A673 (cell line): ENCODE data around the gene GH2. TPM values are rescaled to one million over a fixed set of nuclear protein-coding genes. Genes with fewer than 3 reads are reported as not detected.
"Not testable (repeated sequence)": the region's sequence is repeated elsewhere in the genome, so short reads cannot be mapped to it uniquely, and the experiment has no call there.

Experiments used
- BruUV-seq: library from RNA; stranded (reverse); fragments of 400-500 nt; replicated peaks from 2 replicates; lab custom pipeline; 2021; lab: Mats Ljungman, UMichigan
- CTCF ChIA-PET: fragments of 300-600 bp; sonication (Branson Sonifier 250); formaldehyde crosslinking; loops from one replicate; lab custom pipeline; 2022; ENCODE audit warnings: antibody characterized with exemption; lab: Charles Lee
- POLR2A ChIA-PET: fragments of 300-600 bp; sonication (Branson Sonifier 250); formaldehyde crosslinking; loops from one replicate; lab custom pipeline; 2022; ENCODE audit warnings: antibody characterized with exemption; ENCODE audit not compliant: low non-redundant PET; lab: Charles Lee
- DNase-seq: peaks from one replicate; pipeline ENCODE4 v3.0.0-alpha.2; 2015; ENCODE audit warnings: low spot score
- H3K27ac ChIP-seq: fragments of 200-600 bp; sonication (generic); 2 replicates; pipeline ENCODE4 v1.5.1; 2016; ENCODE audit warnings: mixed run types, low read depth, mild to moderate bottlenecking, mixed read lengths, antibody characterized with exemption, low read length; ENCODE audit not compliant: poor library complexity, severe bottlenecking
- H3K27me3 ChIP-seq: fragments of 200-600 bp; sonication (generic); replicated peaks from 2 replicates; pipeline ENCODE4 v1.6.1; 2017; ENCODE audit warnings: mixed run types, low read depth, mild to moderate bottlenecking, mixed read lengths, antibody characterized with exemption, low read length; ENCODE audit not compliant: insufficient read depth, poor library complexity
- H3K36me3 ChIP-seq: fragments of 200-600 bp; sonication (generic); 2 replicates; pipeline ENCODE4 v1.6.1; 2016; ENCODE audit warnings: mixed run types, mild to moderate bottlenecking, mixed read lengths, antibody characterized with exemption, low read length; ENCODE audit not compliant: insufficient read depth, poor library complexity, severe bottlenecking
- H3K4me1 ChIP-seq: fragments of 200-600 bp; sonication (generic); 2 replicates; pipeline ENCODE4 v1.6.1; 2017; ENCODE audit warnings: mixed run types, mild to moderate bottlenecking, mixed read lengths, antibody characterized with exemption, low read length; ENCODE audit not compliant: insufficient read depth, poor library complexity, severe bottlenecking
- H3K4me3 ChIP-seq: fragments of 200-600 bp; sonication (generic); 2 replicates; pipeline ENCODE4 v1.5.1; 2016; ENCODE audit warnings: low read depth, mixed run types, mild to moderate bottlenecking, mixed read lengths, low read length; ENCODE audit not compliant: poor library complexity, severe bottlenecking
- H3K9me3 ChIP-seq: fragments of 200-600 bp; sonication (generic); 2 replicates; pipeline ENCODE4 v1.6.1; 2016; ENCODE audit warnings: mixed run types, low read depth, mild to moderate bottlenecking, mixed read lengths, antibody characterized with exemption, low read length; ENCODE audit not compliant: poor library complexity, severe bottlenecking
- intact Hi-C: fragments of 100-400 bp; cut with micrococcal nuclease; formaldehyde crosslinking; loops from one replicate; pipeline ENCODE4 v1.10.0; 2022; ENCODE audit not compliant: unreplicated experiment
- total RNA-seq: library from RNA; stranded (reverse); gene quantifications from 2 replicates; pipeline ENCODE4 v1.2.3, GENCODE V29; 2021
- TF ChIP-seq, protein P1 (sequence below): fragments of 300-800, 200-600 bp; sonication (generic); conservative IDR thresholded peaks from 2 replicates; pipeline ENCODE4 v1.5.1; 2017; ENCODE audit warnings: low read depth, mild to moderate bottlenecking, antibody characterized with exemption, low read length, moderate library complexity, mixed read lengths

GH2 gene
- total RNA-seq, 1 experiment from 2014 or later, result not detected

DNA sequence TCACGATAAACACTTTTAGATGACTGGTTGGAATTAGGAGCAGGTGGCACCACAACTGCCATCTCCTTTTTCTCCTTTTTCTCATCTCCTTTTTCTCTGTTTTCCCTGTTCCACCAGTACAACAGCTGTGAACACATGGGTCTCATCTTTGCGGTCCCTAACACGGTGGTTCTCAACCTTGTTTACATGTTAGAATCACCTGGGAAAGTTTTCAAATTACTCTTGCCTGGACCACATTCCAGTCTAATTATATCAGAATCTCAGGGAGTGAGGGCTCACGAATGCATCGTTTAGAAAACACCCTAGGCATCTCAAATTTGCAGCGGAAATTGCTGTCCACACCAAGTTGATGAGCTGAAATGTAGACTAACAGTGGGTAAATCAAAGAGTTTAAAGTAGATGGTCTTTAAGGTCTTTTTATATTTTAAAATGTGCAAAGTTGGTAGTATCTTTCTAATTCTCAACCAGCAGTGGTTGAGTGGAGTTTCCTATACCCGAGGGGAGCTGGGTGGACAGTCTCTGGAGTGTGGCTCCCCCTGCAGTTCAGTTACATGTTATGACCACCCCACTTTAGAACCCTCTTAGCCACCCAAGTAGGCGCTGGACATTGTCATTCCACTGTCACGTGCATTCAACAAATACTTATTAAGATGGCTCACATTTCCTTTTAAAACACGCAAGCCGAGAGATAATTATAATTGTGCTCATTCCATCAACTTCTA is 10.7 kb upstream of the GH2 start:
- H3K4me3 ChIP-seq, H3K27me3 ChIP-seq, DNase-seq, H3K4me1 ChIP-seq, H3K27ac ChIP-seq, H3K9me3 ChIP-seq, POLR2A ChIA-PET, CTCF ChIA-PET, H3K36me3 ChIP-seq, intact Hi-C loops, BruUV-seq: not testable (repeated sequence)

DNA sequence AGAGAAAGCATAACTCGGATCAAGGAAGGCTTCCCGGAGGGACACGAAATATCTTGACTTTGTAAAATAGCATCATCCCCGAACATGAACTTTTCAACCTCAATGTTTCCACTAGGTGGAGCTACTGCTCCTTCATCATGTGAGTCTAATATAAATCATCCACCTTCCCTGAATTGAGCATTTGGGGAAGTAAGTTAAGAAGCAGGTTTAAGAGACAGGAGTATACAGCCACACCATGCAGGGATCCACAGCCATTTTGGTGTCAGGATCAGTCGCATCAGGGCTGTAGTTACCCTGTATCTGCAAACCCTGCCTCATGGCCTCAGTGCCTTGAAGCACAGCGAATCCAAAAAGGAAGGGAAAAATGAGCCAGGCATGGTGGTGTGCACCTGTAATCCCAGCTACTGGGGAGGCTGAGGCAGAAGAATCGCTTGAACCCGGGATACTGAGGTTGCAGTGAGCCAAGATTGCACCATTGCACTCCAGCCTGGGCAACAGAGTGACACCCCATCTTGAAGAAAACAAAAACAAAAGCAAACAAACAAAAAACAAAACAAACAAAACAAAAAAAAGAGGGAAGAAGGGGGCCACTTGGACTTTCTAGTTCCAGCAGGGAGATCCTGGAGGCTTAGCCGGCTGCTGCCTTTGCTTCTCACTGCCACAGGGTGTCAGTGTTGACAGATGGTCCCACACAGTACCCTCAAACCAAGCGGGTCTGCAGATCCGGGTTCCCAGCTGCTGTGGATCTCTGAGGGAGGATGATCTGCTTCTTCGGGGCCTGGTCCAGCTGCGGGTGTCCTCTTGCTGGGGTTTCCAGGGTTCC is 7.5 kb upstream of the GH2 start:
- BruUV-seq, intact Hi-C loops, H3K4me1 ChIP-seq, H3K9me3 ChIP-seq, H3K27ac ChIP-seq, H3K4me3 ChIP-seq, H3K36me3 ChIP-seq, H3K27me3 ChIP-seq, POLR2A ChIA-PET: not testable (repeated sequence)
- TF ChIP-seq, protein P1, sequence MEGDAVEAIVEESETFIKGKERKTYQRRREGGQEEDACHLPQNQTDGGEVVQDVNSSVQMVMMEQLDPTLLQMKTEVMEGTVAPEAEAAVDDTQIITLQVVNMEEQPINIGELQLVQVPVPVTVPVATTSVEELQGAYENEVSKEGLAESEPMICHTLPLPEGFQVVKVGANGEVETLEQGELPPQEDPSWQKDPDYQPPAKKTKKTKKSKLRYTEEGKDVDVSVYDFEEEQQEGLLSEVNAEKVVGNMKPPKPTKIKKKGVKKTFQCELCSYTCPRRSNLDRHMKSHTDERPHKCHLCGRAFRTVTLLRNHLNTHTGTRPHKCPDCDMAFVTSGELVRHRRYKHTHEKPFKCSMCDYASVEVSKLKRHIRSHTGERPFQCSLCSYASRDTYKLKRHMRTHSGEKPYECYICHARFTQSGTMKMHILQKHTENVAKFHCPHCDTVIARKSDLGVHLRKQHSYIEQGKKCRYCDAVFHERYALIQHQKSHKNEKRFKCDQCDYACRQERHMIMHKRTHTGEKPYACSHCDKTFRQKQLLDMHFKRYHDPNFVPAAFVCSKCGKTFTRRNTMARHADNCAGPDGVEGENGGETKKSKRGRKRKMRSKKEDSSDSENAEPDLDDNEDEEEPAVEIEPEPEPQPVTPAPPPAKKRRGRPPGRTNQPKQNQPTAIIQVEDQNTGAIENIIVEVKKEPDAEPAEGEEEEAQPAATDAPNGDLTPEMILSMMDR, result peak; percentile 52
- DNase-seq, result peak; percentile 59
- CTCF ChIA-PET, result interaction anchor here (0.8 to 1.0 kb wide), 2 partner anchors 61 to 244 kb away, joined by 3 to 4 read pairs; no protein-coding TSS in a partner anchor

DNA sequence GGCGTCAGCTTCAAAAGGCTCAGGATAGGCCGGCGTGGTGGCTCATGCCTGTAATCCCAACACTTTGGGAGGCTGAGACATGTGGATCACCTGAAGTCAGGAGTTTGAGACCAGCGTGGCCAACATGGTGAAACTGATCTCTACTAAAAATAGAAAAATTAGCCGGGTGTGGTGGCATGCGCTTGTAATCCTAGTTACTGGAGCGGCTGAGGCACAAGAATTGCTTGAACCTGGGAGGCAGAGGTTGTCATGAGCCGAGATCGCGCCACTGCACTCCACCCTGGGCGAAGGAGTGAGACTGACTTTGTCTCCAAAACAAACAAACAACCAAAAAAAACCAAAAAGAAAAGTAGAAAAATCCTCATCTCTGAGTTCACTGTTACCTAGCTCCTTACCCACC is 3.4 kb upstream of the GH2 start:
- not testable (repeated sequence) for DNase-seq

DNA sequence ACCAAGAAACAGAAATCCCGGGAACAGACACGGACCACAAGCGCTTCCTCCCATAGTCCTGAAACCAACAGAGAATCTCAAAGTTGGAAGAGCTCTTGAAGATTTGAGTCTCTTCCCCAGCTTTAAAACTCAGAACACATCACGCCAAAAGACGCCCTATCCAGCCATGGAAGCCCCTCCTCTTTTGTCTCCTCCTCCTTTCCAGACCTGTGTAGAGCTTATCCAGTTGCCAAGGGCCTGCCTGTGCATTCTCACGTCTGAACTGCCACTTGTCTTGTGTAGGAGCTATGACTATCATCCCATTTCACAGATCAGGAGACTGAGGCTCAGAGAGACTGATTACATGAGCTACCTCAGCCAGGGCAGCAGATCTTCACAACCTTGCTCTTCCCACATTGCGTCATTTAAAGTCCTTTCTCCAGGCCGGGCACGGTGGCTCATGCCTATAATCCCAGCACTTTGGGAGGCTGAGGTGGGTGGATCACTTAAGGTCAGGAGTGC is 932 bp upstream of the GH2 start:
- POLR2A ChIA-PET, intact Hi-C loops, H3K27ac ChIP-seq, BruUV-seq, H3K36me3 ChIP-seq, H3K4me1 ChIP-seq, H3K4me3 ChIP-seq, H3K27me3 ChIP-seq, H3K9me3 ChIP-seq, DNase-seq: not testable (repeated sequence)
- CTCF ChIA-PET, result interaction anchor here (0.5 to 0.6 kb wide), 2 partner anchors 8 to 116 kb away, joined by 3 read pairs; partner anchors contain the start of gene PRR29

More for the DNA sequence above, 3.4 kb upstream of the GH2 start:
- BruUV-seq, H3K9me3 ChIP-seq, POLR2A ChIA-PET, CTCF ChIA-PET, H3K4me3 ChIP-seq, intact Hi-C loops, H3K27me3 ChIP-seq, H3K36me3 ChIP-seq, H3K27ac ChIP-seq, H3K4me1 ChIP-seq: not testable (repeated sequence)

DNA sequence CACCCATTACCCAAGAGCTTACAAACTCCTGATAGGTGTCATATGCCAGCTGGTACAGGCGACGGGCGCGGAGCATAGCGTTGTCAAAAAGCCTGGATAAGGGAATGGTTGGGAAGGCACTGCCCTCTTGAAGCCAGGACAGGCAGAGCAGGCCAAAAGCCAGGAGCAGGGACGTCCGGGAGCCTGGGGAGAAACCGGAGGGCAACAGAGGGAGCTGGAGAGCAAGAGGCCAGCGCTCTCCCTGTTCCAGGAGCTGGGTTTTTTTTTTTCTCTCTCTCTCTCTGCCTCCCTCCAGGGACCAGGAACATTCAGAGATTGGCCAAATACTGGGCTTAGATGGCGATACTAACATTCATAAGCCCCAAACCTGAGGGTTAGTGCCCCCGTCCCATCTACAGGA is 407 bp downstream of the GH2 start:
- H3K27me3 ChIP-seq, H3K9me3 ChIP-seq, H3K4me3 ChIP-seq, H3K27ac ChIP-seq, BruUV-seq, H3K36me3 ChIP-seq, DNase-seq, H3K4me1 ChIP-seq, intact Hi-C loops, POLR2A ChIA-PET: not testable (repeated sequence)
- CTCF ChIA-PET, result interaction anchor here (0.7 kb wide), 2 partner anchors 22 to 108 kb away, joined by 3 read pairs; partner anchors contain the start of gene CCDC47
